ENCODE measurements around the gene PTPRR.

- TF ChIP-seq POLR2A (IDR thresholded peaks at IDR 0.05; ENCODE audit: low read length) (no peak), MYC (IDR thresholded peaks at IDR 0.05; ENCODE audit: borderline replicate concordance, low read length) (no peak), CTCF (IDR thresholded peaks at IDR 0.05) (no peak), USF2 (IDR thresholded peaks at IDR 0.05) (no peak), HOXB13 (CRISPR knock-in tag; IDR thresholded peaks at IDR 0.05; ENCODE audit: low read depth) (no peak), BCL3 (IDR thresholded peaks at IDR 0.05) (no peak)
Observed at GRCh38 chr12:70936203-70936813, 15.8 kb upstream of the PTPRR start.
